ENCODE measurements around the gene OLFM1. TPM values are rescaled to one million over a fixed set of nuclear protein-coding genes. Genes with fewer than 3 reads are reported as not detected.

OLFM1 gene
- total RNA-seq, 1 donor from 2014 or later: 8.0 TPM

GRCh38 chr9:135051316-135052038 lies 36.0 kb upstream of the OLFM1 start:
- Mint-ChIP-seq H3K4me1 (ENCODE audit: unreplicated experiment) (no peaks in the 10 kb centered on the region), H3K27me3 (peaks cover 33% of the 10 kb centered on the region), H3K9me3 (no peaks in the 10 kb centered on the region), H3K36me3 (no peaks in the 10 kb centered on the region), H3K4me3 (no peak overlapping the region), H3K27ac (no peak overlapping the region)
- DNase-seq (ENCODE audit: extremely low spot score, unreplicated experiment): no peak
- no peak for TF ChIP-seq CTCF (conservative IDR thresholded peaks at IDR 0.05)

GRCh38 chr9:135053133-135053532 lies 34.3 kb upstream of the OLFM1 start:
- H3K36me3 Mint-ChIP-seq: no peaks in the 10 kb centered on the region
- H3K27me3 Mint-ChIP-seq: peaks cover 44% of the 10 kb centered on the region
- no peaks in the 10 kb centered on the region for H3K9me3 Mint-ChIP-seq
- no peak overlapping the region for H3K4me3 Mint-ChIP-seq
- no peak overlapping the region for H3K27ac Mint-ChIP-seq
- TF ChIP-seq CTCF (conservative IDR thresholded peaks at IDR 0.05): no peak
- DNase-seq (ENCODE audit: extremely low spot score, unreplicated experiment): no peak
- no peaks in the 10 kb centered on the region for H3K4me1 Mint-ChIP-seq (ENCODE audit: unreplicated experiment)

GRCh38 chr9:135055181-135055580 lies 32.3 kb upstream of the OLFM1 start:
- TF ChIP-seq CTCF (conservative IDR thresholded peaks at IDR 0.05): no peak
- H3K27ac Mint-ChIP-seq: no peak overlapping the region
- H3K4me3 Mint-ChIP-seq: no peak overlapping the region
- H3K36me3 Mint-ChIP-seq: no peaks in the 10 kb centered on the region
- no peaks in the 10 kb centered on the region for H3K9me3 Mint-ChIP-seq
- H3K27me3 Mint-ChIP-seq: peaks cover 54% of the 10 kb centered on the region
- no peaks in the 10 kb centered on the region for H3K4me1 Mint-ChIP-seq (ENCODE audit: unreplicated experiment)
- DNase-seq (ENCODE audit: extremely low spot score, unreplicated experiment): no peak

GRCh38 chr9:135056541-135056940 lies 30.9 kb upstream of the OLFM1 start:
- Mint-ChIP-seq H3K4me3 (no peak overlapping the region), H3K36me3 (no peaks in the 10 kb centered on the region), H3K27me3 (peaks cover 66% of the 10 kb centered on the region), H3K4me1 (ENCODE audit: unreplicated experiment) (no peaks in the 10 kb centered on the region), H3K27ac (no peak overlapping the region), H3K9me3 (no peaks in the 10 kb centered on the region)
- no peak for DNase-seq (ENCODE audit: extremely low spot score, unreplicated experiment)
- TF ChIP-seq CTCF (conservative IDR thresholded peaks at IDR 0.05): no peak

- peaks cover 71% of the 10 kb centered on the region for H3K27me3 Mint-ChIP-seq
- no peak for DNase-seq (ENCODE audit: extremely low spot score, unreplicated experiment)
- H3K4me3 Mint-ChIP-seq: no peak overlapping the region
- no peak for TF ChIP-seq CTCF (conservative IDR thresholded peaks at IDR 0.05)
- peaks cover 8% of the 10 kb centered on the region for H3K9me3 Mint-ChIP-seq
- H3K4me1 Mint-ChIP-seq (ENCODE audit: unreplicated experiment): no peaks in the 10 kb centered on the region
- H3K36me3 Mint-ChIP-seq: peaks cover 3% of the 10 kb centered on the region
- no peak overlapping the region for H3K27ac Mint-ChIP-seq
These were observed 26.9 kb upstream of the OLFM1 start for GRCh38 chr9:135060461-135061116.

Data from type B pancreatic cell (in vitro differentiated cells).